ENCODE data around the gene MYO7A.
A peak's percentile ranks its signal among the peaks of the same experiment; 100 is the strongest.

The MYO7A gene

DNA sequence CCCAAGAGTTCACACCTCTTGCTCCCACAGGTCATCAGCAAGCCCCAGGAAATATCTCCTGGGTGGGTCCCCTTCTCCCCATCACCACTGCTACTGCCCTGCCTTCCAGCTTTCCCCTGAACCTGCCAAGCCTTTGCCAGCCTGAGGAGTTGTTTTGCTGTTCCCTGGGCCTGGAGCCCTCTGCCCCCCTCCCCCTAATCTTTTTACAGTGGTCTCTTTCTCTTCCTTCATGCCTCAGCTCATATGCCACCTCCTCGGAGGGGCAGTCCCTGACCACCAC, 18.9 kb downstream of the MYO7A start:
- no peak for DNase-seq (ENCODE audit: low read depth)

- peak; percentile 12 for DNase-seq (ENCODE audit: low read depth)
These were observed 19.7 kb downstream of the MYO7A start for GRCh38 chr11:77147668-77148321.

DNA sequence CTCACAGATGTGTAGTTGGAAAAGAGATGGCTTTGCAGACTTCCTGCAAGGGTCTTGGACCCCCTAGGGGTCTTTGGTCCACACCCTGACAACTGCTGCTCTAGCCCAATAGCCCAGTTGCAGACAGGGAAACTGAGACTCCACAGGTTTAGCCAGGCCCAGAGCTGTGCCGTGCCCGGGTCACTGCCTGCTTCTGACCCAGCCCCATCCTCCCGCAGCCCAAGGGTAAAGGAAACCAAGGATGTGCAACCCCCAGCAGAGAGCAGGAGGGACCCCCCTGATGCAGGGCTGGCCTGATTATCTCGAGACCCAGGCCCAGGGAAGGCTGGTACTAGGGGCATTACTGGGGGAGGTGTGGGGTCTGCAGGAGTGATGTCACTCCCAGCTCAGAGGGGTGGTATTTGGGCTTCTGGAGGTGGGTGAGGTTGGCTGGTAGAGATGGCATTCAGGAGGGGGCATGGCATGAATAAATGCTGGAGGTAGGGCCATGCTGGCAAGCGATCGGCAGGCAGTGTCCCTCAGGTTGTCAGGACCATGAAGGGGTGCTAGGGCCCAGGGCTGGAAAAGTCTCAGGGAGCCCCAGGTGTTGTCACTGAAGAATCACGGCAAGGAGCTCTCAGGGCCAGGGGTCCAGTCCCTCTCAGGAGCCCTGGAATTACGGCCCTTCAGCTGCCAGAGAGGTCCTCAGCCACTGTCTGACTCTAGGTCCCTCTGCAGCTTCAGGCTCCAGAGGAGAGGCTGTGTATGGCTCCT, 21.1 kb downstream of the MYO7A start:
- no peak for DNase-seq (ENCODE audit: low read depth)

- DNase-seq (ENCODE audit: low read depth): no peak
These were observed 21.8 kb downstream of the MYO7A start for GRCh38 chr11:77149716-77150392.

- no peak for DNase-seq (ENCODE audit: low read depth)
These were observed 22.8 kb downstream of the MYO7A start for GRCh38 chr11:77150836-77151235.

DNA sequence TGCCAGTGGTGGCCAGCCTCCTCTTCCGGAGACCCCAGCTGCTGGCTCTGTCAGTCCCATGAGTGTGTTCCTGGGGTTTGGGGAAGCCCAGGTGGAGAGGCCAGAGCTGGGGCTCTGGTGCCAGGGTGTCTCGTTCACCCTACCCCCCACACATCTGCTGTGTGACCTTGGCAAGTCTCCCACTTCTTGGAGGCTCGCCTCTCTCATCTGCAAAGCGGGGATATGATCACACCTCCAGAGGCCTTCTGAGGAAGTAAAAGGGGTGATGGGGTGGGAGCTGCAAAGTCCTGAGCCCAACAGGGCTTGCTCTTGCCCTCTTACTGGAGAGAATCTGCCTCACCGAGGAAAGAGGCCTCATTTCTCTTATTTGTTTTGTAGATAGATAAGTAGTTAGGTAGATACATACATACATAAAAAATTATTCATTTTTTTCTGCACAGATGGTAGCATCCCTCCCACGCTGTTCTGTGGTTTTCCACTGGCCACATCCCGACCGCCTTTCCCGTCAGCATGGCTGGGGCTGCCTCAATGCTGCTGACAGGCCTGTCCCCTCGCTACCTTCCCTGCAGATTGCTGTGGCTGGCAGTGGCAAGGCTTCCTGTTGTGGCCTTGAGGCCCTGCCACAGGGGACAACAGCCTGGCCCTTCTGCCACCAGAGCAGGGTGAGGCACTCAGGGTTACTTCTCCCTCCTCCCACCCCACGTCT, 23.9 kb downstream of the MYO7A start:
- DNase-seq (ENCODE audit: low read depth): peak; percentile 66

- no peak for DNase-seq (ENCODE audit: low read depth)
These were observed 24.8 kb downstream of the MYO7A start for GRCh38 chr11:77152846-77153245.

DNA sequence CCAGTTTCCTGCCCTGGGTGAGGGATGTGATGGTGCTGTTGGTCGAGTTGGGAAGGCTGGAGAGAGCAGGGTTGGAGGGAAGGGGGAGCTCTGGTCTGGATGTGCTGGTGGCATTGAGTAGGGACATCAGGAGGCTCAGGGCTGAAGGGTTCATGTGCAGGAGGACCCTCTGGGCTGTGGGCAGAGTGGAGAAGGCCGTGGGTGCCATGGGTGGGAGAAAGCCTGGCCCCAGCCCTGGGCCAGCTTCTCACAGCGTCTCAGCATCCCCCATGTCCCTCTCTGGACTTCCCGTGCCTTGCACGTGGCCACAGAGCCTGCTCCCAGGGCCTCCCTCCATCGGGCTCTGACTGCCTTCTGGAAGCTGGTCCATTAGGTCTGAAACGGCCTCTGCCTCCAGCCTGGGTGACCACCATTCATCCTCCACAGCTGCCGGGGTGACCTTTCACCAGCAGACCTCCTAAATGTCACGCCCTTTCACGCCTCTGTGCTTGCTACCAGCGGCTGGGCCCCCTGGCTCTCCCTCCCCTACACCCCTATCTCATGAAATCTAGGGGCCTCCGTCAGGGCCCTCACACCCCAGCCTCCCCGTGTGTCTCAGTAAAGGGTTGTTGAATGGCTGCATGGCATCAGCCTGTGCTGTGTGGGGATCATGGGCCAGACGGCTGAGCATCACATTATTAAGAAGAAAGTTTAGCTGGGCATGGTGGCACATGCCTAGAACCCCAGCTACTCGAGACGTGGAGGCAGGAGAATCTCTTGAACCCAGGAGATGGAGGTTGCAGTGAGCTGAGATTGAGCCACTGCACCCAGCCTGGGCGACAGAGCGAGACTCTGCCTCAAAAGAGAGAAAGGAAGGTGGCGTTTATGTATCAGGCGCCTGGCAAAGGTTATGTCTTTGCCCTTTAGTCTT, 25.5 kb downstream of the MYO7A start:
- no peak for DNase-seq (ENCODE audit: low read depth)

- no peak for DNase-seq (ENCODE audit: low read depth)
These were observed 26.5 kb downstream of the MYO7A start for GRCh38 chr11:77154381-77155081.

DNA sequence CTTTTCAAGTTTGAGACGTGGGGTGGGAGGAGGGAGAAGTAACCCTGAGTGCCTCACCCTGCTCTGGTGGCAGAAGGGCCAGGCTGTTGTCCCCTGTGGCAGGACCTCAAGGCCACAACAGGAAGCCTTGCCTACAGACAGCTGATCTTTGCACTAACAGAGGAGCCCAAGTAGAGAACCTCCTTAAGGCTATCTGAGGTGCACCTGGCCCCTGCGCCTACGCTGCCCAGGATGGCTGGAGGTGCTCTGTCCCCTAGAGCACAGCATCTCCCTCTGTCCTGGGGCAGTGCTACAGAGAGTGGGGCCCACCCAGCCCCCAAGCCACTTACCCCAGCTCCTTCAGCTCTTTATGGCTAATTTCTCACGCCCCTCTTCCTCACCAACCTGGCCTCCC, 27.0 kb downstream of the MYO7A start:
- no peak for DNase-seq (ENCODE audit: low read depth)

GRCh38 chr11:77155556-77156130, 27.6 kb downstream of the MYO7A start:
- no peak for DNase-seq (ENCODE audit: low read depth)

GRCh38 chr11:77156396-77157195, 28.6 kb downstream of the MYO7A start:
- DNase-seq (ENCODE audit: low read depth): no peak

- no peak for DNase-seq (ENCODE audit: low read depth)
These were observed 30.1 kb downstream of the MYO7A start for GRCh38 chr11:77158041-77158695.

- no peak for DNase-seq (ENCODE audit: low read depth)
These were observed 31.3 kb downstream of the MYO7A start for GRCh38 chr11:77159219-77159936.

- DNase-seq (ENCODE audit: low read depth): no peak
These were observed 32.0 kb downstream of the MYO7A start for GRCh38 chr11:77159937-77160495.

DNA sequence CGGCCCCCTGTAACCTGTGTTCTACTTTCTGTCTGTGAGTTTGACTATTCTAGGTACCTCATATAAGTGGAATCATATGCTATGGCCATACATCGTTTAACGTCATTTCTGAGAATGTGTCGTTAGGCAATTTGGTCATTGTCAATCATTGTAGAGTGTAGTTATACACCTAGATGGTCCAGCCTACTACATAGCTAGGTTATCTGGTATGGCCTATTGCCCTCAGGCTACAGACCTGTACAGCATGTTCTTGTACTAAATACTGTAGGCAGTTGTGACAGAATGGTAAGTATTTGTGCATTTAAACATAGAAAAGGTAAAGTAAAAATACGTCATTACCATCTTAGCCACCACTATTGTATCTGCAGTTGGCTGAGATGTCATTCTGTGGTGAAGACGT, 35.2 kb downstream of the MYO7A start:
- DNase-seq (ENCODE audit: low read depth): no peak

DNA sequence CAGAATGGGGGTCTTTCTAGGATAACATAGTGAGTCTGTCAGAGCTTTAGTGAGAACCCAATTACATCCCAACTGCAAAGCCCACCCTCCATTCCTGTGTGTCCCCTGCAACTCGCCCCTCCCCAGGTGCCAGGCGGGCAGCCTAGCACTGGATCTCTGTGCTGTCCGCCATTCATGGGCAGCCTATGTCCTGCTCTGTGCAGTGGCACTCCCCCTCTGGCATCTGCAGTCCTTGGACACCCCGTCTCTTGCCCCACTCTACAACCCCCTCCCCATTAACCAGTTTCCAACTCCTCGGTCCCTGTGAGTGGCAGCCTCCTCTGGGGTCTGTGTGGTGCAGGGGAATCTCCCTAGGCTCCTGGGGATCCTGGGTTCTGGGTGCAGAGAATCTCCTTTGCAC, 37.0 kb downstream of the MYO7A start:
- no peak for DNase-seq (ENCODE audit: low read depth)

DNA sequence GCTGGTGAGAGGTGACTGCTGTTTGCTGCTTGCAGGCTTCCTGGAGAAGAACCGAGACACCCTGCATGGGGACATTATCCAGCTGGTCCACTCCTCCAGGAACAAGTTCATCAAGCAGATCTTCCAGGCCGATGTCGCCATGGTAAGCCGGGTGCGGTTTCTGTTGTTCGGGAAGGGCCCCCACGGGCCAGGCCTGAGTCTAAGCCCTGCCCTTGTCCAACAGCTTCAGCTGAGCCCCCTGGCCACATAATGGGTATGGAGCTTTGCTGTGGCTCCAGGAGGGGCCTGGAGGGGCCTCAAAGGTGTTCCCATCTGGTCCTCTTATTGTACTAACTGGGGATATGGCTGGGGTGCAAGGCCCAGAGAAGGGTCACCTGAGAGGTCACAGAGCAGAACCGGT, 38.0 kb downstream of the MYO7A start:
- DNase-seq (ENCODE audit: low read depth): no peak

Data from activated T-cell treated with anti-CD3 and anti-CD28 coated beads for 48 hours (primary cell).